Measurements from ENCODE around the gene DPYSL5. TPM values are rescaled to one million over a fixed set of nuclear protein-coding genes. Genes with fewer than 3 reads are reported as not detected.
"Not testable (repeated sequence)": the region's sequence is repeated elsewhere in the genome, so short reads cannot be mapped to it uniquely, and the experiment has no call there.

Gene DPYSL5
- total RNA-seq, 1 donor: not detected

- peak in 2 of 3 donors; percentile 67 to 72 for DNase-seq (ENCODE audit: low read depth in 2 of 3, low spot score in 2 of 3)
These were observed 74.7 kb downstream of the DPYSL5 start for GRCh38 chr2:26922405-26923188.

- DNase-seq (ENCODE audit: low read depth in 2 of 3, low spot score in 2 of 3): not testable (repeated sequence)
These were observed 75.2 kb downstream of the DPYSL5 start for GRCh38 chr2:26923189-26923466.

GRCh38 chr2:26924731-26925099 is 76.8 kb downstream of the DPYSL5 start:
- no peak for DNase-seq (ENCODE audit: low read depth in 2 of 3, low spot score in 2 of 3)

GRCh38 chr2:26925100-26925791 is 77.3 kb downstream of the DPYSL5 start:
- no peak for DNase-seq (ENCODE audit: low read depth in 2 of 3, low spot score in 2 of 3)

- DNase-seq (ENCODE audit: low read depth in 2 of 3, low spot score in 2 of 3): no peak
These were observed 79.3 kb downstream of the DPYSL5 start for GRCh38 chr2:26927221-26927620.

- DNase-seq (ENCODE audit: low read depth in 2 of 3, low spot score in 2 of 3): no peak
These were observed 85.0 kb downstream of the DPYSL5 start for GRCh38 chr2:26932974-26933373.

GRCh38 chr2:26933431-26934334 is 85.8 kb downstream of the DPYSL5 start:
- no peak for DNase-seq (ENCODE audit: low read depth in 2 of 3, low spot score in 2 of 3)

GRCh38 chr2:26934335-26934724 is 86.4 kb downstream of the DPYSL5 start:
- DNase-seq (ENCODE audit: low read depth in 2 of 3, low spot score in 2 of 3): no peak

GRCh38 chr2:26934985-26935384 is 87.1 kb downstream of the DPYSL5 start:
- no peak for DNase-seq (ENCODE audit: low read depth in 2 of 3, low spot score in 2 of 3)

- DNase-seq (ENCODE audit: low read depth in 2 of 3, low spot score in 2 of 3): no peak
These were observed 88.9 kb downstream of the DPYSL5 start for GRCh38 chr2:26936855-26937254.

- DNase-seq (ENCODE audit: low read depth in 2 of 3, low spot score in 2 of 3): no peak
These were observed 90.6 kb downstream of the DPYSL5 start for GRCh38 chr2:26938399-26939118.

- DNase-seq (ENCODE audit: low read depth in 2 of 3, low spot score in 2 of 3): no peak
These were observed 92.1 kb downstream of the DPYSL5 start for GRCh38 chr2:26940001-26940400.

- no peak for DNase-seq (ENCODE audit: low read depth in 2 of 3, low spot score in 2 of 3)
These were observed 93.6 kb downstream of the DPYSL5 start for GRCh38 chr2:26941486-26941885.

GRCh38 chr2:26942543-26943295 is 94.8 kb downstream of the DPYSL5 start:
- DNase-seq (ENCODE audit: low read depth in 2 of 3, low spot score in 2 of 3): peak; percentile 41 to 74 (median 56)

GRCh38 chr2:26945991-26946750 is 98.2 kb downstream of the DPYSL5 start:
- DNase-seq (ENCODE audit: low read depth in 2 of 3, low spot score in 2 of 3): no peak

GRCh38 chr2:26946841-26947784 is 99.2 kb downstream of the DPYSL5 start:
- no peak for DNase-seq (ENCODE audit: low read depth in 2 of 3, low spot score in 2 of 3)

- no peak for DNase-seq (ENCODE audit: low read depth in 2 of 3, low spot score in 2 of 3)
These were observed 100.9 kb downstream of the DPYSL5 start for GRCh38 chr2:26948800-26949199.

GRCh38 chr2:26950246-26950645 is 102.3 kb downstream of the DPYSL5 start:
- DNase-seq (ENCODE audit: low read depth in 2 of 3, low spot score in 2 of 3): no peak

Data from hematopoietic multipotent progenitor cell (in vitro differentiated cells).